Measurements from ENCODE around the gene KLHL34. TPM values are rescaled to one million over a fixed set of nuclear protein-coding genes. Genes with fewer than 3 reads are reported as not detected.

The KLHL34 gene
- total RNA-seq, 1 experiment from 2014 or later = 0.05 TPM

GRCh38 chrX:21620234-21620633 lies 37.9 kb downstream of the KLHL34 start:
- in situ Hi-C loops (cut with HindIII; ENCODE audit: low pct_unique_long_range_greater_than_20kb, low sequenced_read_pairs) = no loop called here
- Histone ChIP-seq H3K27me3 (ENCODE audit: control insufficient read depth, insufficient read depth, low read length) (no peaks in the 10 kb centered on the region), H3K27ac (ENCODE audit: low read length) (no peak overlapping the region), H3K9me3 (ENCODE audit: control insufficient read depth, insufficient read depth, low read depth, low read length) (no peaks in the 10 kb centered on the region), H3K36me3 (ENCODE audit: control insufficient read depth, insufficient read depth, low read length) (no peaks in the 10 kb centered on the region), H3K4me1 (ENCODE audit: control insufficient read depth, insufficient read depth, low read length) (no peaks in the 10 kb centered on the region), H3K4me3 (ENCODE audit: low read depth in 2 of 2, low read length in 2 of 2) (no peak overlapping the region)
- CTCF ChIA-PET = no interaction called here
- POLR2A ChIA-PET = no interaction called here
- BruUV-seq (replicated peaks) = no TSS peak
- no peak for TF ChIP-seq REST (IDR thresholded peaks at IDR 0.05; ENCODE audit: insufficient read depth in 1 of 2, low read depth in 2 of 2, low read length in 1 of 2)
- TF ChIP-seq SIN3A (IDR thresholded peaks at IDR 0.05; ENCODE audit: borderline replicate concordance, insufficient read depth, low read depth, low read length) = no peak
- TF ChIP-seq TCF7L2 (IDR thresholded peaks at IDR 0.05; ENCODE audit: low read depth, low read length) = no peak
- TF ChIP-seq POLR2AphosphoS5 (IDR thresholded peaks at IDR 0.05; ENCODE audit: low read depth, low read length) = no peak
- TF ChIP-seq, protein P1, sequence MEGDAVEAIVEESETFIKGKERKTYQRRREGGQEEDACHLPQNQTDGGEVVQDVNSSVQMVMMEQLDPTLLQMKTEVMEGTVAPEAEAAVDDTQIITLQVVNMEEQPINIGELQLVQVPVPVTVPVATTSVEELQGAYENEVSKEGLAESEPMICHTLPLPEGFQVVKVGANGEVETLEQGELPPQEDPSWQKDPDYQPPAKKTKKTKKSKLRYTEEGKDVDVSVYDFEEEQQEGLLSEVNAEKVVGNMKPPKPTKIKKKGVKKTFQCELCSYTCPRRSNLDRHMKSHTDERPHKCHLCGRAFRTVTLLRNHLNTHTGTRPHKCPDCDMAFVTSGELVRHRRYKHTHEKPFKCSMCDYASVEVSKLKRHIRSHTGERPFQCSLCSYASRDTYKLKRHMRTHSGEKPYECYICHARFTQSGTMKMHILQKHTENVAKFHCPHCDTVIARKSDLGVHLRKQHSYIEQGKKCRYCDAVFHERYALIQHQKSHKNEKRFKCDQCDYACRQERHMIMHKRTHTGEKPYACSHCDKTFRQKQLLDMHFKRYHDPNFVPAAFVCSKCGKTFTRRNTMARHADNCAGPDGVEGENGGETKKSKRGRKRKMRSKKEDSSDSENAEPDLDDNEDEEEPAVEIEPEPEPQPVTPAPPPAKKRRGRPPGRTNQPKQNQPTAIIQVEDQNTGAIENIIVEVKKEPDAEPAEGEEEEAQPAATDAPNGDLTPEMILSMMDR (IDR thresholded peaks at IDR 0.05) = no peak
- intact Hi-C loops (cut with micrococcal nuclease; ENCODE audit: unreplicated experiment) = no loop called here
- no peak for ATAC-seq
- DNase-seq (ENCODE audit: low read depth, low spot score) = no peak

DNA sequence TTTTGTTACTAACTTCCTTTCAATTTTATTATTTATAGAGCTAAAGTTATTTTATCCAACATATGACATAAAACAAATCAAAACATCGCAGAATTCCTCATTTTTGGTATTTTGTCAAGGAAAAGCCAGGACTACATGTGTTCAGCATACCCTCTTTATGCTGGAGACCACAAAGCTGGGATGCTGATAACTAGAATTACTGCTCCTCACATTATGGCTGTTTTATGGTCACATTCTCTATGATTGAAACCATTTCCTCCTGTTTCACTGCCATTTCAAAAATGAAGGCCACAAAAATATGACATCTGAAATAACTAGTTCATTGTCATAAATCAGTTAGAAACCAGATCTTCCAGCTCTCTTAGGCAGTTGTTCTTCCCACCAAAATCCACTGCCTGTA lies 41.7 kb downstream of the KLHL34 start:
- no peak for TF ChIP-seq REST (IDR thresholded peaks at IDR 0.05; ENCODE audit: insufficient read depth in 1 of 2, low read depth in 2 of 2, low read length in 1 of 2)
- no peak for TF ChIP-seq SIN3A (IDR thresholded peaks at IDR 0.05; ENCODE audit: borderline replicate concordance, insufficient read depth, low read depth, low read length)
- TF ChIP-seq, protein P1 (IDR thresholded peaks at IDR 0.05) = no peak
- intact Hi-C loops (cut with micrococcal nuclease; ENCODE audit: unreplicated experiment) = no loop called here
- H3K36me3 ChIP-seq (ENCODE audit: control insufficient read depth, insufficient read depth, low read length) = no peaks in the 10 kb centered on the region
- H3K4me1 ChIP-seq (ENCODE audit: control insufficient read depth, insufficient read depth, low read length) = no peaks in the 10 kb centered on the region
- POLR2A ChIA-PET = no interaction called here
- H3K4me3 ChIP-seq (ENCODE audit: low read depth in 2 of 2, low read length in 2 of 2) = no peak overlapping the region
- CTCF ChIA-PET = no interaction called here
- no peak overlapping the region for H3K27ac ChIP-seq (ENCODE audit: low read length)
- no peaks in the 10 kb centered on the region for H3K27me3 ChIP-seq (ENCODE audit: control insufficient read depth, insufficient read depth, low read length)
- no TSS peak for BruUV-seq (replicated peaks)
- no peaks in the 10 kb centered on the region for H3K9me3 ChIP-seq (ENCODE audit: control insufficient read depth, insufficient read depth, low read depth, low read length)
- in situ Hi-C loops (cut with HindIII; ENCODE audit: low pct_unique_long_range_greater_than_20kb, low sequenced_read_pairs) = no loop called here
- no peak for DNase-seq (ENCODE audit: low read depth, low spot score)
- ATAC-seq = no peak

Measured in Panc1 (cell line).